Activated CD4-positive, alpha-beta memory T cell treated with anti-CD3 and anti-CD28 coated beads for 36 hours (primary cell): ENCODE measurements around the gene SPA17. TPM values are rescaled to one million over a fixed set of nuclear protein-coding genes. Genes with fewer than 3 reads are reported as not detected.
A peak's percentile ranks its signal among the peaks of the same experiment; 100 is the strongest.

ENCODE experiments used
- CTCF ChIA-PET: fragments of 350-600 bp; sonication (Branson Sonifier 250); formaldehyde crosslinking; loops from one replicate; lab custom pipeline; 2021; ENCODE audit warnings: antibody characterized with exemption, inconsistent platforms; lab: Charles Lee
- POLR2A ChIA-PET: fragments of 350-600 bp; sonication (Branson Sonifier 250); formaldehyde crosslinking; loops from one replicate; lab custom pipeline; 2021; ENCODE audit warnings: antibody characterized with exemption; lab: Charles Lee
- DNase-seq: peaks from one replicate; pipeline ENCODE4 v3.0.0-alpha.2; 2020
- H3K27ac Mint-ChIP-seq: one replicate; pipeline ENCODE4 v1.8.0; 2021; ENCODE audit warnings: mixed read lengths
- H3K27me3 Mint-ChIP-seq: one replicate; pipeline ENCODE4 v1.8.0; 2021; ENCODE audit warnings: mixed read lengths
- H3K36me3 Mint-ChIP-seq: one replicate; pipeline ENCODE4 v1.8.0; 2021; ENCODE audit warnings: mixed read lengths
- H3K4me1 Mint-ChIP-seq: one replicate; pipeline ENCODE4 v1.8.0; 2021; ENCODE audit warnings: low read depth, mixed read lengths
- H3K4me3 Mint-ChIP-seq: one replicate; pipeline ENCODE4 v1.8.0; 2021; ENCODE audit warnings: mild to moderate bottlenecking, mixed read lengths
- H3K9me3 Mint-ChIP-seq: one replicate; pipeline ENCODE4 v1.8.0; 2021; ENCODE audit warnings: mixed read lengths
- intact Hi-C: fragments of 100-400 bp; cut with micrococcal nuclease; formaldehyde crosslinking; loops from one replicate; pipeline ENCODE4 v1.15.1; 2023
- total RNA-seq, 2 experiments: library from RNA; stranded (reverse); gene quantifications; one replicate each; pipeline ENCODE4 v1.2.3, GENCODE V29; 2021

Gene SPA17
- total RNA-seq, 2 experiments from 2014 or later, result 5.0 to 6.7 TPM

GRCh38 chr11:124743050-124743449 is 69.3 kb downstream of the SPA17 start:
- H3K4me3 Mint-ChIP-seq, result no peak overlapping the region
- H3K36me3 Mint-ChIP-seq, result peaks cover 1% of the 10 kb centered on the region
- DNase-seq, result no peak
- ChIA-PET POLR2A (no interaction called here), CTCF (interaction anchor here (1.1 to 8.3 kb wide), 2 partner anchors 19 to 113 kb away, joined by 3 to 107 read pairs; partner anchors contain the start of gene ESAM)
- peaks cover 16% of the 10 kb centered on the region for H3K4me1 Mint-ChIP-seq
- H3K27ac Mint-ChIP-seq, result no peak overlapping the region
- intact Hi-C loops, result no loop called here
- no peaks in the 10 kb centered on the region for H3K9me3 Mint-ChIP-seq
- H3K27me3 Mint-ChIP-seq, result peaks cover 3% of the 10 kb centered on the region

GRCh38 chr11:124745270-124745834 is 71.6 kb downstream of the SPA17 start:
- DNase-seq, result no peak
- H3K27ac Mint-ChIP-seq, result no peak overlapping the region
- ChIA-PET POLR2A (interaction anchor here (1.9 to 2.0 kb wide), 2 partner anchors 55 to 72 kb away, joined by 9 read pairs; partner anchors contain the start of genes MSANTD2, SIAE and SPA17), CTCF (interaction anchor here (0.6 to 8.3 kb wide), 9 partner anchors 9 to 131 kb away, joined by 3 to 107 read pairs (median 5); partner anchors contain the start of genes ESAM, SIAE and SPA17)
- intact Hi-C loops, result loop anchor here (5.0 kb wide), 3 partner anchors 122 to 767 kb away; partner anchors contain the start of genes CCDC15 and ROBO3
- H3K4me3 Mint-ChIP-seq, result peak overlapping the region; percentile 46
- peaks cover 11% of the 10 kb centered on the region for H3K4me1 Mint-ChIP-seq
- peaks cover 1% of the 10 kb centered on the region for H3K36me3 Mint-ChIP-seq
- peaks cover 1% of the 10 kb centered on the region for H3K27me3 Mint-ChIP-seq
- H3K9me3 Mint-ChIP-seq, result no peaks in the 10 kb centered on the region

GRCh38 chr11:124745835-124746620 is 72.3 kb downstream of the SPA17 start:
- H3K27ac Mint-ChIP-seq, result peak overlapping the region; percentile 89
- intact Hi-C loops, result loop anchor here (1.0 to 5.0 kb wide), 8 partner anchors 12 to 766 kb away; partner anchors contain the start of genes CCDC15, ROBO3, SIAE and SPA17
- H3K4me1 Mint-ChIP-seq, result peaks cover 6% of the 10 kb centered on the region
- CTCF ChIA-PET, result interaction anchor here (0.5 to 8.3 kb wide), 27 partner anchors 9 to 396 kb away, joined by 3 to 107 read pairs (median 5); partner anchors contain the start of genes ESAM, SIAE and SPA17
- H3K9me3 Mint-ChIP-seq, result no peaks in the 10 kb centered on the region
- H3K27me3 Mint-ChIP-seq, result peaks cover 1% of the 10 kb centered on the region
- peaks cover 1% of the 10 kb centered on the region for H3K36me3 Mint-ChIP-seq
- peak overlapping the region; percentile 87 for H3K4me3 Mint-ChIP-seq
- POLR2A ChIA-PET, result interaction anchor here (1.0 to 2.0 kb wide), 4 partner anchors 13 to 73 kb away, joined by 3 to 9 read pairs (median 6); partner anchors contain the start of genes MSANTD2, SIAE and SPA17
- DNase-seq, result peak; percentile 61

GRCh38 chr11:124746621-124747243 is 73.0 kb downstream of the SPA17 start:
- DNase-seq, result peak; percentile 85
- peaks cover 1% of the 10 kb centered on the region for H3K36me3 Mint-ChIP-seq
- peak overlapping the region; percentile 87 for H3K4me3 Mint-ChIP-seq
- intact Hi-C loops, result loop anchor here (1.0 to 5.0 kb wide), 9 partner anchors 12 to 766 kb away; partner anchors contain the start of genes CCDC15, ROBO3, SIAE and SPA17
- H3K27me3 Mint-ChIP-seq, result no peaks in the 10 kb centered on the region
- H3K9me3 Mint-ChIP-seq, result no peaks in the 10 kb centered on the region
- H3K4me1 Mint-ChIP-seq, result peaks cover 6% of the 10 kb centered on the region
- H3K27ac Mint-ChIP-seq, result peak overlapping the region; percentile 89
- CTCF ChIA-PET, result interaction anchor here (0.5 to 8.3 kb wide), 25 partner anchors 9 to 395 kb away, joined by 3 to 107 read pairs (median 5); partner anchors contain the start of genes ESAM, SIAE and SPA17
- POLR2A ChIA-PET, result interaction anchor here (1.0 to 2.0 kb wide), 4 partner anchors 12 to 73 kb away, joined by 3 to 9 read pairs (median 6); partner anchors contain the start of genes MSANTD2, SIAE and SPA17

Other genes starting within 250 kb of the SPA17 start
- gene OR8B4, start 249.0 kb upstream of the SPA17 start, total RNA-seq, result not detected
- not detected for gene OR8B8, start 228.2 kb upstream of the SPA17 start, total RNA-seq
- gene OR8B12, start 130.2 kb upstream of the SPA17 start, total RNA-seq, result not detected
- gene OR8A1, start 103.9 kb upstream of the SPA17 start, total RNA-seq, result not detected
- not detected for gene PANX3, start 62.5 kb upstream of the SPA17 start, total RNA-seq
- gene TBRG1, start 51.0 kb upstream of the SPA17 start, total RNA-seq, result 10 to 100 TPM; 33.5 to 34.5 TPM
- gene SIAE, start 165 bp upstream of the SPA17 start, total RNA-seq, result 10 to 100 TPM; 11.8 to 12.1 TPM
- gene NRGN, start 66.0 kb downstream of the SPA17 start, total RNA-seq, result 10 to 100 TPM; 15.3 to 17.0 TPM
- gene VSIG2, start 78.4 kb downstream of the SPA17 start, total RNA-seq, result under 1 TPM; 0.31 to 0.34 TPM
- gene ESAM, start 88.4 kb downstream of the SPA17 start, total RNA-seq, result under 1 TPM; 0.64 to 0.75 TPM
- 1 to 10 TPM; 6.1 to 6.4 TPM for gene MSANTD2, start 126.5 kb downstream of the SPA17 start, total RNA-seq
- gene ROBO3, start 191.5 kb downstream of the SPA17 start, total RNA-seq, result 10 to 100 TPM in 1 of 2 experiments, 1 to 10 TPM in 1; 9.0 to 10.4 TPM
- gene ROBO4, start 224.0 kb downstream of the SPA17 start, total RNA-seq, result not detected
- not detected for gene HEPN1, start 245.3 kb downstream of the SPA17 start, total RNA-seq